T-helper 2 cell treated with Interferon-gamma antibody and Interleukin-4, amounts not matched to agents 5 μg/mL and 100 μg/mL, for 36 hours (primary cell): Measurements from ENCODE around the gene CASP6.
A peak's percentile ranks its signal among the peaks of the same experiment; 100 is the strongest.

Experiments used
- DNase-seq: peaks from one replicate; pipeline ENCODE4 v3.0.0; 2021; ENCODE audit warnings: low spot score
- H3K27ac Mint-ChIP-seq: one replicate; pipeline ENCODE4 v1.8.0; 2021; ENCODE audit warnings: mild to moderate bottlenecking, mixed read lengths
- H3K27me3 Mint-ChIP-seq: one replicate; pipeline ENCODE4 v1.8.0; 2021; ENCODE audit warnings: low read depth, mixed read lengths
- H3K36me3 Mint-ChIP-seq: one replicate; pipeline ENCODE4 v1.8.0; 2021; ENCODE audit warnings: low read depth, mixed read lengths
- H3K4me1 Mint-ChIP-seq: one replicate; pipeline ENCODE4 v1.8.0; 2021; ENCODE audit warnings: low read depth, mixed read lengths
- H3K4me3 Mint-ChIP-seq: one replicate; pipeline ENCODE4 v1.8.0; 2022; ENCODE audit warnings: mild to moderate bottlenecking, moderate library complexity, mixed read lengths
- H3K9me3 Mint-ChIP-seq: one replicate; pipeline ENCODE4 v1.8.0; 2021; ENCODE audit warnings: mixed read lengths

The CASP6 gene

GRCh38 chr4:109673303-109673702, 29.9 kb downstream of the CASP6 start:
- Mint-ChIP-seq H3K4me1 (no peaks in the 10 kb centered on the region), H3K27me3 (no peaks in the 10 kb centered on the region), H3K9me3 (peaks cover 15% of the 10 kb centered on the region), H3K4me3 (no peak overlapping the region), H3K27ac (no peak overlapping the region), H3K36me3 (peaks cover 36% of the 10 kb centered on the region)
- no peak for DNase-seq

GRCh38 chr4:109672169-109672930, 30.9 kb downstream of the CASP6 start:
- DNase-seq = no peak
- Mint-ChIP-seq H3K4me1 (peaks cover under 1% of the 10 kb centered on the region), H3K27me3 (no peaks in the 10 kb centered on the region), H3K27ac (no peak overlapping the region), H3K4me3 (no peak overlapping the region), H3K9me3 (peaks cover 15% of the 10 kb centered on the region), H3K36me3 (peaks cover 38% of the 10 kb centered on the region)

DNA sequence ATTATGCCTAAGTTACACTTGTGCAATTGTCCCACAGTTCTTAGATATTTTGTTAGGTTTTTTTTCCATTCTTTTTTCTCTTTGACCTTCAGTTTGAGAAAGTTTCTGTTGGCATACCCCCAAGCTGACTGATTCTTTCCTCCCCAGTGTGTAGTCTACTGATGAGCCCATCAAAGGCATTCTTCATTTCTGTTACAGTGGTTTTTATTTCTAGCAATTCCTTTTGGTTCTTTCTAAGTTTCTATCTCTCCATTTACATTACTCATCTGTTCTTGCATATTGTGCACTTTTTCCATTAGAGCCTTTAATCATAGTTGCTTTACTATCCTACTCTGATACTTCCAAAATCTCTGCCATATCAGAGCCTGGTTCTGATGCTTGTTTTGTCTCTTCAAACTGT, 31.9 kb downstream of the CASP6 start:
- DNase-seq = no peak
- Mint-ChIP-seq H3K4me3 (no peak overlapping the region), H3K36me3 (peaks cover 33% of the 10 kb centered on the region), H3K4me1 (peaks cover 10% of the 10 kb centered on the region), H3K9me3 (peaks cover 15% of the 10 kb centered on the region), H3K27me3 (no peaks in the 10 kb centered on the region), H3K27ac (no peak overlapping the region)

DNA sequence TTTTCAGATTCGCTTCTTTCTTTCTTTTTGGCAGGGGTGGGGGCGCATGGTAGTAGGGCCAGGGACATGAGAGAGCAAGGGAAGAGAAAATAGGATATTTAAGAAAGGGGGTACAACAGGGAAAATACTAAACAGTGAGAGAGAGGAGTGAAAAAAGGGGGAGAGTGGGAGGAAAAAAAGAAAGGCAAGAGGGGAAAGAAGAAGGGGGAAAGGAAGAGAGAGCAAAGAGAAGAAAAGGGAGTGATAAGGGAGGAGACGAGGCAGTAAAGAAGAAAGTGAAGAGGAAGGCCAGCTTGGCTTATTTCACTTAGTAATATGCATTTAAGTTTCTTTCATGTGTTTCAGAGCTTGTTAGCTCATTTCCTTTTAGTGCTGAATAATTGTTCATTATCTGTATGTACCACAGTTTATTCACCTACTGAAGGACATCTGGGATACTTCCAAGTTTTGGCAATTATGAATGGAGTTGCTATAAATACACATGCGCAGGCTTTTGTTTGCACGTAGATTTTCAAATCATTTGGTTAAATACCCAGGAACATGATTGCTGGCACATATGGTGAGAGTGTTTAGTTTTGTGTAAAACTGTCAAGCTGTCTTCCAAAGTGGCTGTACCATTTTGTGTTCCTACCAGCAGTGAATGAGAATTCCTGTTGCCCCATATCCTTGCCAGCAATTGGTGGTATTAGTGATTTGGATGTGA, 37.3 kb downstream of the CASP6 start:
- H3K4me3 Mint-ChIP-seq = no peak overlapping the region
- peaks cover 26% of the 10 kb centered on the region for H3K36me3 Mint-ChIP-seq
- H3K9me3 Mint-ChIP-seq = peaks cover 2% of the 10 kb centered on the region
- DNase-seq = no peak
- H3K27me3 Mint-ChIP-seq = no peaks in the 10 kb centered on the region
- H3K4me1 Mint-ChIP-seq = peaks cover 10% of the 10 kb centered on the region
- no peak overlapping the region for H3K27ac Mint-ChIP-seq

- DNase-seq = no peak
- Mint-ChIP-seq H3K27ac (no peak overlapping the region), H3K27me3 (no peaks in the 10 kb centered on the region), H3K4me3 (no peak overlapping the region), H3K9me3 (no peaks in the 10 kb centered on the region), H3K36me3 (peaks cover 24% of the 10 kb centered on the region), H3K4me1 (peaks cover 13% of the 10 kb centered on the region)
These were observed 40.5 kb downstream of the CASP6 start for GRCh38 chr4:109662771-109663170.

DNA sequence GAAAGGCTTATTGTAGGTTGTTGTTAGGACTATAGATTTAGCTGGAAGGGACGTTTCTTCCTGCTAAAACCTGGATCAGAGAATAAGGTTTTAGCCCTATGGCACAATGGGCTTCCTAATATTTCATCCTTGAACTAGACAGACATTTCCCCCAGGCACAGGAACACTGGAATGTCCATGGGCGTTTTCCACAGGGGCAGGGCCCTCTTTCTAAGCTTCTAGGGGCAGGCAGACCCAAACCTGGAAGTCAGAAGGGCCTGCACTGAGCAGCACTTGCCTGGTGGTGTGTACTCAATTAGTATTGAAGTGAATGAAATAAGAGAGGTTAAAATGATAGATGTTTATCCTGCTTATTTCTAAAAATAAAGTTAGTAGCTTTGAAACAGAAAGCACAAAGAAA, 41.1 kb downstream of the CASP6 start:
- Mint-ChIP-seq H3K4me3 (no peak overlapping the region), H3K9me3 (no peaks in the 10 kb centered on the region), H3K4me1 (peaks cover 11% of the 10 kb centered on the region), H3K36me3 (peaks cover 24% of the 10 kb centered on the region), H3K27me3 (no peaks in the 10 kb centered on the region), H3K27ac (no peak overlapping the region)
- DNase-seq = no peak

- Mint-ChIP-seq H3K27ac (no peak overlapping the region), H3K27me3 (no peaks in the 10 kb centered on the region), H3K9me3 (no peaks in the 10 kb centered on the region), H3K4me1 (peaks cover 4% of the 10 kb centered on the region), H3K36me3 (peaks cover 21% of the 10 kb centered on the region), H3K4me3 (no peak overlapping the region)
- DNase-seq = no peak
These were observed 44.3 kb downstream of the CASP6 start for GRCh38 chr4:109658871-109659410.

- DNase-seq = no peak
- Mint-ChIP-seq H3K27me3 (no peaks in the 10 kb centered on the region), H3K9me3 (no peaks in the 10 kb centered on the region), H3K36me3 (peaks cover 22% of the 10 kb centered on the region), H3K27ac (no peak overlapping the region), H3K4me3 (no peak overlapping the region), H3K4me1 (peaks cover 4% of the 10 kb centered on the region)
These were observed 45.3 kb downstream of the CASP6 start for GRCh38 chr4:109657854-109658418.

GRCh38 chr4:109655396-109655795, 47.8 kb downstream of the CASP6 start:
- peaks cover 8% of the 10 kb centered on the region for H3K9me3 Mint-ChIP-seq
- no peak overlapping the region for H3K4me3 Mint-ChIP-seq
- no peak for DNase-seq
- H3K27me3 Mint-ChIP-seq = no peaks in the 10 kb centered on the region
- peaks cover 17% of the 10 kb centered on the region for H3K4me1 Mint-ChIP-seq
- no peak overlapping the region for H3K27ac Mint-ChIP-seq
- H3K36me3 Mint-ChIP-seq = peaks cover 25% of the 10 kb centered on the region

GRCh38 chr4:109649872-109650271, 53.4 kb downstream of the CASP6 start:
- peak overlapping the region; percentile 91 for H3K27ac Mint-ChIP-seq
- DNase-seq = no peak
- H3K9me3 Mint-ChIP-seq = peaks cover 14% of the 10 kb centered on the region
- H3K4me1 Mint-ChIP-seq = peaks cover 33% of the 10 kb centered on the region
- H3K36me3 Mint-ChIP-seq = peaks cover 28% of the 10 kb centered on the region
- H3K27me3 Mint-ChIP-seq = no peaks in the 10 kb centered on the region
- H3K4me3 Mint-ChIP-seq = peak overlapping the region; percentile 49

DNA sequence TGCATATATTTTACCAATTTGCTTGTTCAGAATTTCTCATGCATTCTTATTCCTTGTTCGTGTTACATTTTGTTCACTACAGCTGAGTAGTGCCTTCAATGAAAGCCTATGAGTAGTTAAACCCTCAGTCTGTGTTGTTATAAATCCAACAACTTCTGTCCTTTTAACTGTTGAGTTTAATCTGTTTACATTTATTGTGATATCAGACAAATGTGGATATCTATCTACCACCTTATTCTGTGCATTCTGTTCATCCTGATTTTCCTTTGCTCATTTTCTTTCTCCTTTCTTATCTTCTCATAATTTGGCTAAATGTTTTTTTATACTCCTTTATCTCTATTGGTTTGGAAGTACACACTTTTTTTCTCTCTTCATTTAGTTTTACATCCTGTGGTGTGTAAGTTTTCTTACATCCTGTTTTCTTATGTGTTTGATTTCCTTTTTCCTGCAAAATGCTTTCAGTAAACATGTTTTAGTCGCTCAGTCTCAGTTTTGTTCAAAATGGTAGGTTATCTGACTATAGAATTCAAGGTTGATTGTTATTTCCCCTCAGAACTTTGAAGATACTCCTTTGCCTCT, 54.2 kb downstream of the CASP6 start:
- Mint-ChIP-seq H3K4me3 (peak overlapping the region; percentile 65), H3K9me3 (peaks cover 14% of the 10 kb centered on the region), H3K27ac (peak overlapping the region; percentile 91), H3K4me1 (peaks cover 34% of the 10 kb centered on the region), H3K27me3 (no peaks in the 10 kb centered on the region), H3K36me3 (peaks cover 25% of the 10 kb centered on the region)
- no peak for DNase-seq

DNA sequence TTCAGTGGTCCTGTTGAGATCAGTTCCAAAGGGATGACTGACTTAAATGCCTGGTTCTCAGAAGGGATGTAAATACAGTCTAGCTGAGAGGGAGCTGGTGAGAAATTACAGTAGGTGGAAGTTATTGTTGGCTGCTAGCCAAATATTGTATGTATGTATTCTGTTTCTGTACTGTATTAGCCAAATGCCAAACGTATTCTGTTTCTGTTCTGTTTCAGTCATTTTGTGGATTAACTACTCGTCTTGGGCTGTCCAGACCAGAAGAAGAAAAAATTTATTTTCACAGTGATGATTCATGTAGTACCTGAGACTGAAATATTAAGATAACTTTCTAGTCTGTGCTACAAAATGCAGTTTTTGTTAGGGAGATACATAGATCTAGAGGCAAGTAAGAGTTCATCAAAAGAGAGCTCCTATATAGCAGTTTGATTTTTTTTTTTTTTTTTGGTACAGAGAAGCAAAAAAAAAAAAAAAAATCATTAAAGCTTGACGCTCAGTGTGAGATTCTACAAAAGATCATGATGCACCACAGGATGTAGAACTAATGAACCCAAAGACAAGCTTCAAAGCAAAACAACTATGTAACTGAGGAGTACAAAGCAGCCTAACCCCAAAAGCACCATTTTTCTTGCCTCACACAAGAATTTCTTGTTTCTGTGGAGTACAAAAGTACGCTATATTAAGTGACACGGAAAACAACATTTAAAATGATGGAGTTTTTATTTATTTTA, 54.8 kb downstream of the CASP6 start:
- H3K27me3 Mint-ChIP-seq = no peaks in the 10 kb centered on the region
- DNase-seq = no peak
- peaks cover 14% of the 10 kb centered on the region for H3K9me3 Mint-ChIP-seq

DNA sequence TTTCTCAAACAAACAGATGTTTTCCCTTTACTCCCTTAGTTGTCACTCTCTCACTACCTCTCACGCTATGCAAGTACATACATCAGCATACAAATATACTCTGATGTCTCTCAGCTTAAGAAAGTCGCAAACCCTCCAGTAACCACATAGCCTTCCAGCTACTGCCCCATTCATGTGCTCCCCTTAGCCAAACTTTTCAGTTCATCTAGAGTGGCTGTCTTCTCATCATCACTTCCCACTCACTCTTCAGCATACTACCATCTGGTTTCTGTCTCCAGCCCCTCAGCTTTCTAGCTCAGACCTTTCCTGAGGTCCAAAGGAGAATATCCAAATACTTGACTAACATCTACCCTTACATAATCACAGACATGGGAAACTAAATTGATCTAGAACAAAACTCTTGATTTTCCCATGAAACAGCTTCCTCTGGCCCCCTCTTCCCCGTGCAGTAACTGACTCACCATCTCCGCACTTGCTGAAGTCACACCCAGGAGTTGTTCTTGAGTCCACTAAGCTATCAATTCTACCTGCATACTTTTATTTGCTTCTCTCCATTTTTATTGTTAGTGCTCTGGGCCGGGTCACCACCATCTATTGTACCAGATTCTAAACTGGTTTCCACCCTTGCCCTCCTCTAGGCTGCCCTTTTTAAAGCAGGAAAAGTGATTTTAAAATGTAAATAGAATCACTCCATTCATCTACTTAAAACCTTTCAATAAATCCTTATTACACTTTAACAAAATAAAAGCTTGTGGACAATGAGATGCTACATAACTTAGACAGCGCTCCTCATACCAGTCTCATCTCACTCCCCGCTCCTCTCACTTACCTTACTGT, 57.2 kb downstream of the CASP6 start:
- DNase-seq = no peak
- peaks cover 6% of the 10 kb centered on the region for H3K9me3 Mint-ChIP-seq
- H3K4me3 Mint-ChIP-seq = no peak overlapping the region
- H3K36me3 Mint-ChIP-seq = peaks cover 9% of the 10 kb centered on the region
- no peaks in the 10 kb centered on the region for H3K27me3 Mint-ChIP-seq
- peaks cover 28% of the 10 kb centered on the region for H3K4me1 Mint-ChIP-seq
- H3K27ac Mint-ChIP-seq = no peak overlapping the region

More for the DNA sequence above, 54.8 kb downstream of the CASP6 start:
- H3K4me3 Mint-ChIP-seq = peak overlapping the region; percentile 73
- peaks cover 23% of the 10 kb centered on the region for H3K36me3 Mint-ChIP-seq
- peaks cover 34% of the 10 kb centered on the region for H3K4me1 Mint-ChIP-seq
- peak overlapping the region; percentile 91 for H3K27ac Mint-ChIP-seq
